ENCODE results near the gene SAP30L.

SAP30L gene

DNA sequence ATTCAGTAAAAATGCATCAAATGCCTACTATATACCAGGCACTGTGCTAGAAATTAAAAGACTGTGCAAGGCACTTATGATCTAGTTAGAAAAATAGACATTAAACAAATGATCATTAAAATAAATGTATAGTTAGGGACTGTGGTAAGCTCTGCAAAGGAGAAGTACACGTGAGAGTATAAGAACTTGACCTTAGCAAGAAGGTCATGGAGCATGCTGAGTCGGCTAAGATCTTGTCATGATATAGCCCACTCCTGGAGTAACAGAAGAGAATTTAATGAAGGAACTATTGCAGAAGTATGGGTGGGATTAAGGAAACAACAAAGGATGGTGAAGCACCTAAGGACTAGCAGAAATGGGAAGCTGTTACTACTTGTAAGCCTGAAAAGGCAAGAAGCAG is 23.5 kb upstream of the SAP30L start:
- DNase-seq: no peak

DNA sequence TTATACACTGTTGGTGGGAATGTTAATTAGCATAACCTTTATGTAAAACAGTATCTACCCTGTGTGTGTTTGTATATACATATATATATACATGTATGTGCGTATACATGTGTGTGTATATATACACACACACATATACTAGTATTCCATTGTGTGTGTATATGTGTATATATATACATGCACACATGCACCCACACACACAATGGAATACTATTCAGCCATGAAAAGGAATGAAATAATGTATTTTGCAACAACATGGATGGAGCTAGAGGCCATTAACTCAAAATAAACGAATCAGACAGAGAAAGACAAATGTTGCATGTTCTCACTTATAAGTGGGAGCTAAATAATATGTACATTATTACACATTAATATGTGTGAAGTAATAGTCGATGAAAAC is 17.6 kb upstream of the SAP30L start:
- no peak for DNase-seq

DNA sequence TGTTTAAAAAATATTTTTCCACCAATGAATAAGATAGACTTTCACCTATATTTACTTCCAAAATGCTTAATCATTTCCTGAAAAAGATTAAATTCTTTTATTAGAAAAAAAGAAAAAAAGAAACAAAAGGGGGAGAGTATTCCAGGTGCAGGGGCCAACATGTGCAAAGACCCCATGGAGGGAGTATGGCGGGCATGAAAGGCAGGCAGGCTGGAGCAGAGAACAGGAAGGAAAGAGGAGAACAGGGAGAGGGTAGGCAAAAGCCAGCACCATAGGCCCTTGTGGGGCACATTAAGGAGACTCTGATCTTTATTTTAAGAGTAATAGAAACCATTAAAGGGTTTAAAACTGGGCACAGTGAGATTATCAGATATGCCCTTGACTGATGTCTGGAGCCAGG is 16.5 kb upstream of the SAP30L start:
- DNase-seq: no peak

DNA sequence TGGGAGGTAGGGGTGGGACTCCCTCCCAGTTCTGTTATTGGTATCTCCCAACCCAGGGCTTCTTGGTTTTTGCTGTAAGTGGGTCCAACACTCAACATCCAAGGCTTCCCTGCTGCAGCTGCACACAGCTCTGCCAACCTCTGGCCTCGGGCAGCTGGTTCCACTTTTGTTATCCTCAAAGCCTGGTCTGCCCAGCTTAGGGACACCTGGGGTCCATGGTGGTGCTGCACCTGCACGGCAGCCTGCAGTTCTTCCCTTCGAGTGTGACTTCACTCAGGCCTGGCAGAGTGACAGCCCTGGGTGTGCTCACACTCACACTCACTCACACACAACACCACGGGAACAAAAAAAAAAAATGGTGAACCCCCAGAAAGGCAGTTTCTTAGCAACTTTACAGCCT is 15.3 kb upstream of the SAP30L start:
- no peak for DNase-seq

DNA sequence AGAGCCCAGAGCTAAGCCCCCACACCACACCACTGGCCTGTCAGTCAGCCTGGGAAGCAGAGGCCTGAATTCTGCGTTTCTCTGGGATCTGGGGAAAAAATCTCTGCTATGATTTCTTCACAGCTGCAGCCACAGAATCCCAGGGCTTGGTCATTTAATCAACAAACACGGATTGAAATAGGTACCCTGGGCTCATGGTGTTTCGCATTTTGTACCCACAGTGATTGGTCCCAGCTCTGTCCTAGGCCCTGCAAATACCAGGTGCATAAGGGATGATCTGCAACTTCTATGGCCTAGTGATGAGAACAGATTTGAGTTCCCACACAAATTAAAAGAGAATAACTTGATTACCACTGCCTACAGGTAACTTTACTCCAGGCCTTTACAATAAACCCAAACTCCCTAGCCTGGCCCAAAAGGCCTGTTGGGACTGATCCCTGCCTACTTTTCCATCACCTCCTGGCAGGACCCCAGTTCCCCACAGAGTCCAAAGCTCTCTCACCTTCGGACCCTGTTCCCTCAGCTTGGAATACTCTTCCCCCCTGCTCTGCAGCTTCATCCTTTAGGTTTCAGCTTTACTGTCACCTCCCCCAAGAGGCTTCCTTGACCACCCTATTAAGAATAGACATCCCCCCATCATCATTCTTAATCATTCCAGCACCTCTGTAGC is 14.7 kb upstream of the SAP30L start:
- no peak for DNase-seq

DNA sequence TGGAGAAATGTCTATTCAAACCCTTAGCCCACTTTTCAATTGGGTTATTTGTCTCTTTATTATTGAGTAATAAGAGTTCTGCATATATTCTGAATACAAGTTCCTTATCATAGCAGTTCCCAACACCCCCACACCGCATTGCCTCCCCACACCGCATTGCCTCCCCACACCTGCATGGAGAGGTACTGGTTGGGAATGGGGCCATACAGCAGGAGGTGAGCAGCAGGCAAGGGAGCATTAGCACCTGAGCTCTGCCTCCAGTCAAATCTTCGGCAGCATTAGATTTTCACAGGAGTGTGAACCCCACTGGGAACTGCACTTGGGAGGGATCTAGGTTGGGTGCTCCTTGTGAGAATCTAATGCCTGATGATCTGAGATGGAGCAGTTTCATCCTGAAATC is 10.6 kb upstream of the SAP30L start:
- no peak for DNase-seq

DNA sequence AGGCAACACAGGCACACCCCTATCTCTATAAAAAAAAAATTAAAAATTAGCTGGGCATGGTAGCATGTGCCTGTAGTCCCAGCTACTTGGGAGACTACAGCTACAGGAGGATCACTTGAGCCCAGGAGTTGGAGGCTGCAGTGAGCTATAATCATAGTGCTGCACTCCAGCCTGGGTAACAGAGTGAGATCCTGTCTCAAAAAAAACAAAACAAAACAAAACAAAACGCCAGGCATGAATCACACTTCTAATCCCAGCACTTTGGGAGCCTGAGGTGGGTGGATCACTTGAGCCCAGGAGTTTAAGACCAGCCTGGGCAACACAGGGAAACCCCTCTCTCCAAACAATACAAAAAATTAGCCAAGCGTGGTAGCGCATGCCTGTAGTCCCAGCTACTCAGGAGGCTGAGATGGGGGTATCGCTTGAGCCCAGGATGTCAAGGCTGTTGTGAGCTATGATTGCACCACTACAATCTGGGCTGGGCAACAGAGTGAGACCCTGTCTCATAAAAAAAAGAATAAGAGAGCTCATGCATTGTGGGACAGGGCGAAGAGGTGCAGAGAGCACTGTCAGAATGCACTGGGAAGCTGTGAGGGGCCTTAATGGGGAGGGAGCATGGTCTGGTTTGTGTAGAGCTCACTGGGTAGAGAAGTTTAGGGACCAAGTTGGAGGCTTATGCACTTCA is 8.4 kb upstream of the SAP30L start:
- DNase-seq: no peak

DNA sequence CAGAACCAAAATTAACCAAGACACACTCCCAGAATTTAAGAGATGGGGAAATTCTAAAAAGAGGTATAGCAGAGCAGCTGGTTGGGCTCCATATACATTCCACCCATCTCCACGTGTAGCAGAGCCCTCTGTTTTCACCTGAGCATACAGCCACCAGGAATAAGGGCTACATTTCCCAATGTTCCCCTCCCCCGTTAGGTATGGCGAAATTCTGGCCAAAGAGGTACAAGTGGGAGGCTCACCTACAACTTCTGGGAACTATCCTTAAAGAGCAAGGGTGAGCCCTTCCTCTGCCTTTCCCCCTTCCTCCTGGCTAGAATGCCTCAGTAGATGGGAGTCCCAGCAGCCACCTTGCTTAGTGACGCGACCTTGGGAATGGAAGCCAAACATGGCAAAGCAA is 5.3 kb upstream of the SAP30L start:
- no peak for DNase-seq

DNA sequence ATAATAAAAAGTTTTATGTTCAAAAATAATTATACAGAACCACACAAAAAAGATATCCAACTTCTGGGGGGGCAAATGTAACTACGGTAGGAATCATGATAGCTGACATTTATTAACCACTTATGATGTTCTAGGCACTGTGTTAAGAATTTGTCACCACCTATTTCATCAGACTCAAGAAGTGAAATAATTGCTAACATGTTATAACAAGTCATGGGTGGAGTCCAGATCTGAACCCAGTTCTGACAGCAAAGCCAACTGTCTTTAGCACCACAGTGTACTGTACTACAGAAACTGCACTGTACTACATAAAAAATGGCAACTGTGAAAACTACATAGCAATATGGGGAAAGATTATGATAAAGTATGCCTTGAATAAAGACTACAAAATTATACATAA is 3.0 kb upstream of the SAP30L start:
- DNase-seq: no peak

DNA sequence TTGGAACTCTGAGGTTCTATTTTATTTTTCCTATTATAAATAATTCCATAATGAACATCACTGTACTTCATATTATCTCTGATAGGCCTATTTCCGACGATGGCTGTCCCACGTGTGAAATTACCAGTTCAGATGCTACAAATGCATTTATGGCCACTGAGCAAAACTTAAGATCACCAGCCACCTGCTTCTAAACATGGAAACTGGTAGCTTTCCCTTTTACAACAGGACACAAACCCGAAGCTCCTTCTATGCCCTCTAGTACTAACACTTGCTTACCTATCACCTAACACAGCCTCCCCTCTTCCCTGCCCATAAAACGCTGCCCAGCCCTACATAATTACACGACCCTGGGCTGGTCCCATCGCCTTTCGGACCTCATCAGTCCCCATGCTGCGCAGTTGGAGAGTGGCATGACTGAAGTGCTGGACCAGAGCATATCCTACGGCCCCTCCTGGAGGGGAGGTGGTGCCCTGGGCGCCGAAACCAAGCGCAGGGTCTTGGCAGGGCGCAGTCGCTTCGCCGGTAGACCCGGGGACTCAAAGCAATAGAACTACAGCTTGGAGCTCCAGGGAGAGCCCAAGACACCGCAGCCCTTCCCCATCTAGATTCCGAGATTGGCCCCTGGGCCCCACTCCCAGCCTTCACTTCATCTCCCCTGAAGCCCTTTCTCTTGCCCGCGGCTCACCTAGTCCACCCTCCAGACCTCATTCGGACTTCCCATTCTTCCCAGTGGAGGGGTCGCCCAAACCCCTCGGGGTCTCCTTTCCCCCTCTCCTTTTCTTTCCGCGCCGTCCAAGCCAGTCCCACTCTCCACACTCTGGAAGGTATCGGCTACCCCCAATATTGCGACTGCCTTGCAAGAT is 1.0 kb upstream of the SAP30L start:
- DNase-seq: peak; percentile 44

DNA sequence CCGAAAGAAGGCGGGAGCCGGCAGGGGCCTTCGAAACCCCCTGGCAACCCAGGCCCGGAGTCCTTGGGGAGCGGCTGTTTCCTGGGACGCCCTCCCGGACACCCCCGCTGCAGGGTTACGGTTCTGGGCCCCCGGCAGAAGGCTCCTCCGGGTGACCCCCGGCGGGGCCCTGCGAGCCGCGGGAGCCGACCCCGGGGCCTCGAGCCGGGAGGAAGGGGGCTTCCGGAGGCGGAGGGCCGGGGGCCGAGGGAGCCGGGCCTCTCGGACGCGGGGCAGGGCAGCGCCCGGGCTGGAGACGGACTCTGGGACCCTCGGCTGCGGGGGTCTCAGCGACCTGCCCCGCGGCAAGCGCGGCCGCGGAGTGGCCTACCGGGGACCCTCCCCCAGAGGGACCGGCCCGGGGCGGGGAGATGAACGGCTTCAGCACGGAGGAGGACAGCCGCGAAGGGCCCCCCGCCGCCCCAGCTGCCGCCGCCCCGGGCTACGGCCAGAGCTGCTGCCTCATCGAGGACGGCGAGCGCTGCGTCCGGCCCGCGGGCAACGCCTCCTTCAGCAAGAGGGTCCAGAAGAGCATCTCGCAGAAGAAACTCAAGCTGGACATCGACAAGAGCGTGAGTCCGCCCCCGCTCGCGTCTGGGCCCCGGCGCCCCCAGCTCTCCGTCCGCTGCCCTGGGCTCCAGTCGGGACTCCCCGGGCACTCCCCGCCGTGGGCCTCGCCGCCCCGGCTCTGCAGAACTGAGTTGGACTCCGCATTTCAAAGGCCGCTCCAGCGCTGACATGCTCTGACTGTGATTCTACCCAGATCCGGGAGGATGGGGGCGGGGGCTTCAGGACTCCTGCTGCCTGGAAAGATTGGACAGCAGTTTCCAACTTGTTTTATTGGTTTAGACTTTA is 645 bp downstream of the SAP30L start:
- DNase-seq: peak; percentile 53

DNA sequence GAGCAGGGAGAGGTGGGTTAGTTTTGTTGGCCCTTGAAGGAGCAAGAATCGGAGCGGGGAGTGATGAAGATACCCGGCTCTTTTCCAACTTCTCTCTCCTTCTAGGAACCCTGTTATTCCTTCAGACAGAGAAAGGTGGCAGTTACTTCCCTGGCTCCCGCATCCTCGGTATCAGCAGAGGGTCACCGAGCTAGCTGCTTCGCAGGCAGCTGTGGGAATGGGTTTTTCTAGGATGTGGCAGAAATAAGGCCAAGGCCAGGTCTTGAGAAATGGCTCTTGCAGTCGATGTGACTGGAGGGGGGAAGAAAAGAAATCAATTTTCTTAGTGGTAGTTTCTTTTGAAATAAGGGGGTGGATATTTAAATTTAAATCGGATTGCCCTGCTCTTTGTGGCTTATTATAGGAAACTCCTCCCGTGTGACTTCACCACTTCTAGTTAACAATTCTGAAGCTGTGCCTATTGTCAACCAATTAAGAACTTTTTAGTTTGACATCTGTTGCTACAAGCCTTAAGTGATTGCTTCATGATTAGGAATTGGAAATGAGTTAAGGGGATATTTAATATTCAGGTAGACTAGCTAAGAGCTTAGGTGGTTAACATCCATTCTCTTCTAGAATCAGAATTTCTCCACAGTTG is 1.4 kb downstream of the SAP30L start:
- no peak for DNase-seq

DNA sequence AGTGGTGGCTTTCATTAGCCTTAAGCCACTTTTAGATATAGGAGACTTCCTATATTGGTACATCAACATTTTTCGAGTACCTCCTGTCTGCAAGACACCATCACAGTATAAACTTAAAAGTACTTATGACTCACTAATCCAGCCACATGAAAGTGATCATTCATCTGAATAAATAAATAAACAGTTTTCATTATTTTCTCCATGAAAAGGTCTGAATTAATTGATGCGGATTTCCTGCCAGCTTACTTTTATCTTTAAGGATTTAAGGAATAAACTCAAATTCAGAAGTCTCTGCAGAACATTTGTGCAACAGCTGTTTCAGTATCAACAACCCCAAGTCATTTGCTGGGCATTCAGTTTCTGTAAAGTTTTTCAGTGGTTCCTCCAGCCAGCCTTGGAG is 4.0 kb downstream of the SAP30L start:
- no peak for DNase-seq

DNA sequence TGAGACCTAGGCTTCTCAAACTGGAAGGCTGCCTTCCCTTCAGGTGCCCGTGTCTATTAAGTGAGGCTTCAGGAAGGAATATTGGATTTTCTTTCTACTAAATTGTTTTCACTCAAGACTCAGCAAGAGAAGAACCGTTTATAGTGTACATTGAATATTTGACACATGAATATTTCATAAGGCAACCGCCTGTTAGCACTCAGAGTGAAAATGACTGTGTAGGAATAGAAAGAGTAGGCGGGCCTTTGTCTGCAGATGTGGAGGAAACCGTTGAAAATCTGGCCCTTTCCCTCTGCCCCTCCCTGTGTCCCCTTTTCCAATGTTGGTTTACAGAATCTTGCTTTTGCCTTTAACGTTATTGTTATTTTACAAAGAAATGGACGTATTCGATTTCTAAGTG is 6.2 kb downstream of the SAP30L start:
- no peak for DNase-seq

DNA sequence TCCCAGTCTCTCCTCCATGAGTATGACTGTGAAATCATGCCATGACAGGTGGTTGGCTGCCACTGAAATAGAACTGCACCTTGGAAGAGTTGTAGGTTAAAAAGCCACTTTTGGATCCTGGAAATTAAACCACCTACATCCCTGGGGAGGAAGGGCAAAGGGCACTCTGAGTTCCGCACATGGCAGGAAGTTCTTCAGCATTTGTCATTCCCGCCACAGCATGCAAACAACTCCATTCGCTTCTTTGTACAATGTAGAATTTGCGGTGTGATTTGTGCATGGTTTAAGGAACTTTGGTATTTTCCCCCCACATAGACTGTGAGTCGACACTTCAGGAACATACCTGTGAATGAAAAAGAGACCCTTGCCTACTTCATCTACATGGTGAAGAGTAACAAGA is 9.8 kb downstream of the SAP30L start:
- DNase-seq: no peak

DNA sequence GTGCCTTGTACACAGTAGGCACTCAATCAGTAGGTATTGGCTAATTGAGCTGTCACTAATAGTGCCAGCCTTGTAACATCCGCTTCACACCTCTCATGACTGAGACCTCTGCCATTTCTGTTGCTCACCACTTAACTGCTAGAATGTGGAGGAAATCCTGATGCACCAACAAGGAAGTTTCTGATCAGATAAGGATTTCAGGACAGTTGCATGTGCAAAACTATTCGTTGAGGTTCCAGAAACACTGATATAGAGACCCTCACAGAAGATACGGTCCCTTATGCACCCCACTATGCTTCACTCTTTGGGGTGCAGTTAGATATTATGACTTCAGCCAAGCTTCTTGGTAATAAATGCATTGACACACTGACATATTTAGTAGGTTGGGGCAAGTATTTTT is 10.7 kb downstream of the SAP30L start:
- no peak for DNase-seq

DNA sequence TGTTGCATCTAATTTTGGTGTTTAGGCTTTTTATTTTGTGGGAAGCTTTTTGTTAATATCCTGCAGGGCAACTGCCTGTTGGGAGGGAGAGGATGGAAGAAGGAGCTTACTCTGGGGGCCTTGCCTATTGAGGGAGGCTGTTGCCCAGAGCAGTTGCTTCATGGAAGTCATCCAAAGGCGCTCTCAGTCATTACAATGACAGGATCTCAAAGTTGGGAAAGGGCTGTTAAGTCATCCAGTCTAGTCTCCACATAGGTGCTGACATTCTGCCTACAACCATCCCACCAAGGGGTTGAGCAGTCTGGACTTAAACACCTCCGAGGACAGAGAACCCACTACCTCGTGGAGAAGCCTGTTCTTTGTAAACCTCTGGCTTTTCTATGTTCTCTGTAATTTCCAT is 13.2 kb downstream of the SAP30L start:
- DNase-seq: no peak

DNA sequence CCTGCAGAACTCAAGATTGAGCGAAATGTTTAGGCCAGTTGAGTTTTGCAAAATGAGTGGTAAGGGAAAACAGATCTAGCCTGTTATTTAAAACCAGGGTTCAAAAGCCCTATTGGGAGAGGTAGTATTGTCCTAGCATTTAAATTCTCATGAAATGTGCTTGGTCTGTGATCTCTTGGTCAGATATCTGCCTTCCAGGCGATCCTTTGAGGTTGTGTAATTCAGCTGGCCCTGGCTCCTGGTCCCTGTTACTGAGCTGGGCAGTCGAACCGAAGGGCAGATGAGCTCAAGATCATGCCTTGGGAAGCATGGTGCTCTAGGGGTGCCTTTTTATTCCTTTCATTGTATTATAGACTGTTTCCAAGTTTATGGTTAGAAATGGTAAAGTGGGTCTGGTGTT is 14.4 kb downstream of the SAP30L start:
- no peak for DNase-seq

DNA sequence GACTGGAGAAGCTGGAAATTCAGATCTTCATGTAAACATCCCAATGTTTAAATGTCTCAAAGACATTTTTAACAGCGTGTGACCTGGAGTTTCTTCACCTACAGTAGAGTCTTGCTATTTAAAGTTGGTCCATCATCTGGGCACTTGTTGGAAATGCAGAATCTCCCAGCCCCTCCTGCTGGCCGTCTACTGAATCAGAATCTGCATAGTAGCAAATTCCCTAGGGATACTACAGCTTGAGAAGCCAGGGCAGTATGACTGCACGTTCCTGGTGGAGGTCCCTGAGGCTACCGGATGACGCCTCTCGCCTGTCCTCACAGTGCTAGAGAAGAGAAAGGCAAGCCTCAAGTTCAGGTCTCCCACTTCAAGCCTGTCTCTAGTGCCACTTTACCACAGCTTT is 15.7 kb downstream of the SAP30L start:
- no peak for DNase-seq

DNA sequence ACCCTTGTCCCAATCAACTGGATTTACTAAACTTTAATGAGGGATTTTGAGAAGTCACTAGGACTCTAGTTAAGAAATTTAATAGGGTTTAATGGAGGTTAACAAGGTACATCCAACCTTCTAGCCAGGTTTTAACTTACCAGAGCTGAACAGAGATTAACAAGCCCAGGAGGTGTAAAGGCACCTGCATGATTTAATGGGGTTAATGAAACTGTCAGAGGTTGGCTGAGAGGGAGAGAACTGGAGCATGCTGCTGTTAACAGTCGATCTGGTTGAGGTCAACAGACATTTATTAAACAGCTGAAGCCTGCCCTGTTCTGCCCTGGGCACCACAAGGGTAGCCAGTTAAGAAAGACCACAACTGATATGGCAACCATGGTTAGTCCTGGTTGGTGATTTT is 18.6 kb downstream of the SAP30L start:
- DNase-seq: no peak

DNA sequence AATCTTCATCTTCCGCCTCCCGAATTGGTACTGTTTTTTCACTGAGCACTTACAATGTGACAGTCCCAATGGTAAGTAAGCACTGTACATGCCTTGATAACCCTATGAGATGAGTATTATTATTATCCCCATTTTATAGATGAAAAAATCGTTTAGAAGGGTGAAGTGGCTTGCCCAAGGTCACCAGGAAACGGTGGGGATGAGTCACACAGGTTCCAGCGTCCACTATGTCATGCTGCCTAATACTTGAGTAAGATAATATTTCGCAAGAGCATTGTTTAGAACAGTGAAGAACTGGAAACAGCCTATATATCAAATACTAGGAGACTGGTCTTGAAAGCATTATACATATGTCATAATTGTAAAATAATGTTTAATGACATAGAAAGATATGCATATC is 19.4 kb downstream of the SAP30L start:
- no peak for DNase-seq

DNA sequence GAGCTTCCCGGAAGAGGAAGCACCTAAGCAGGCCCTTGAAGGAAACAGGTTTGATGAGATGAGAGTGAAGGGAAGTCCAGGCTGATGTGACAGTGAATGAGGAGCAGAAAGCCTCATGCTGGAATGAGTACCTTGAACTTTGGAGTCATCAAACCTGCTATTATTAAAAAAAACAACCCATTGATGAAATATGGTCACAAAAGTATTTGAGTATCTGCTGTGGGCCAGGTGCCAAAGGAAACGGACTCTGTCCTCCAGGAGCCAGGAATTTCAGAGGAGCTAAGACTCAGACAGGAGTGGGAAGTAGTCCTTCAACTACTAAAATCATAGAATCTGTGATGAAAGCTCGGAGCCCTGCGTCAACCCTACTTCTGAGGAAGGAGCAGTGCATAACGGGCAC is 20.4 kb downstream of the SAP30L start:
- DNase-seq: no peak

DNA sequence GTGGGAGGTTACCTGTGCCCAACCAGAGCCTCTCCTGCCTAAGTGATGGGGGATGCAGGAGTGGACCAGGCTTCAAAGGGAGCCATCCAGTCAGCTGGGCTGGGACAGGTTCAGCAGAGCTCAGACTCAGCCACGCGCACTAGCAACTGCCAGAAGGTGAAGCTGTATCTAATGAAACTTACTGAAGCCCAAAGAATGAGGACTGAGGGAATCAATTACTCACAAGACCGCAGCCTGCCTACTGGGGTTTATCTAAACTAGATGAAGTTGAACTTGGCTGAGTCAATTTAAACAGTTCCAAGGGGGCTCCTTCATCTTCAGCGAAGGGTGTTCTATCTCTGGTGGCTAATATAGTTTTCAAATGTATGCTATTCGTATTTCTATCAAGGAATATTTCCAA is 20.9 kb downstream of the SAP30L start:
- DNase-seq: no peak
